Endothelial cell of umbilical vein (primary cell): ENCODE data around the gene PLAC1.

Experiments
- FOS ChIP-seq: IDR thresholded peaks from 2 replicates; pipeline ENCODE4 v1.6.1; 2011; ENCODE audit warnings: mild to moderate bottlenecking, low read length, moderate library complexity, borderline replicate concordance; ENCODE audit not compliant: insufficient read depth
- POLR2A ChIP-seq: IDR thresholded peaks from 2 replicates; pipeline ENCODE4 v1.6.1; 2012; ENCODE audit warnings: low read depth, mild to moderate bottlenecking, control low read depth, low read length
- POLR2AphosphoS5 ChIP-seq: IDR thresholded peaks from 2 replicates; pipeline ENCODE4 v1.6.1; 2012; ENCODE audit warnings: low read depth, mild to moderate bottlenecking, control low read depth, low read length, moderate library complexity; ENCODE audit not compliant: insufficient read depth
- TF ChIP-seq, protein P1 (sequence below), 2 donors: IDR thresholded peaks; 1 replicate in 1 of 2; 2 replicates in 1 of 2; pipeline ENCODE4 v1.5.1; 2011; ENCODE audit warnings: low read length in 2 of 2, mild to moderate bottlenecking in 2 of 2, moderate library complexity in 2 of 2, control low read depth in 1 of 2, inconsistent platforms in 1 of 2, low read depth in 1 of 2; ENCODE audit not compliant: insufficient read depth in 1 of 2; ENCODE audit errors: extremely low read depth in 1 of 2
- TF ChIP-seq, protein P2 (sequence below): IDR thresholded peaks from 2 replicates; pipeline ENCODE4 v1.6.1; 2011; ENCODE audit not compliant: insufficient read depth, insufficient read length

DNA sequence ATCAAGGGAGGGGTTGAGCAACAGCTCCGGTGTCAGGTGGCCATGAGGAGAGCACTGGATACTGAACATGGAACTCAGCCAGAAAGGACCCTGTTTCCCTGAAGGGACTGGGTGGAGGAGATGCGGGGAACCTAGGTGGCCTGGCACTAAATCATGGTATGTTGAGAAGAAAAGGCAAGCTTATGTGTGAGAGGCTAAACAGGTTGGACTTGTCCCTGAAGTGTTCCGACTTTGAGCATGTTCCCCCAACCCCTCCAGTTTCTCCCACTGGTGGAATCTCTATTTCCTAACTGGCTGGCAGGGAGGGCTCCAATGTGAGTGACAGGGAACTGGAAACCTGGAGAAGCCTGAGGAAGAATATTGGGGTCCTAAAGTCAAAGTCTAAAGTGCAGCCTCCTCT is 69.5 kb downstream of the PLAC1 start:
- TF ChIP-seq, protein P1, sequence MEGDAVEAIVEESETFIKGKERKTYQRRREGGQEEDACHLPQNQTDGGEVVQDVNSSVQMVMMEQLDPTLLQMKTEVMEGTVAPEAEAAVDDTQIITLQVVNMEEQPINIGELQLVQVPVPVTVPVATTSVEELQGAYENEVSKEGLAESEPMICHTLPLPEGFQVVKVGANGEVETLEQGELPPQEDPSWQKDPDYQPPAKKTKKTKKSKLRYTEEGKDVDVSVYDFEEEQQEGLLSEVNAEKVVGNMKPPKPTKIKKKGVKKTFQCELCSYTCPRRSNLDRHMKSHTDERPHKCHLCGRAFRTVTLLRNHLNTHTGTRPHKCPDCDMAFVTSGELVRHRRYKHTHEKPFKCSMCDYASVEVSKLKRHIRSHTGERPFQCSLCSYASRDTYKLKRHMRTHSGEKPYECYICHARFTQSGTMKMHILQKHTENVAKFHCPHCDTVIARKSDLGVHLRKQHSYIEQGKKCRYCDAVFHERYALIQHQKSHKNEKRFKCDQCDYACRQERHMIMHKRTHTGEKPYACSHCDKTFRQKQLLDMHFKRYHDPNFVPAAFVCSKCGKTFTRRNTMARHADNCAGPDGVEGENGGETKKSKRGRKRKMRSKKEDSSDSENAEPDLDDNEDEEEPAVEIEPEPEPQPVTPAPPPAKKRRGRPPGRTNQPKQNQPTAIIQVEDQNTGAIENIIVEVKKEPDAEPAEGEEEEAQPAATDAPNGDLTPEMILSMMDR (IDR thresholded peaks at IDR 0.05; ENCODE audit: extremely low read depth in 1 of 2, insufficient read depth in 1 of 2, low read depth in 1 of 2, low read length in 2 of 2), result no peak
- TF ChIP-seq, protein P2, sequence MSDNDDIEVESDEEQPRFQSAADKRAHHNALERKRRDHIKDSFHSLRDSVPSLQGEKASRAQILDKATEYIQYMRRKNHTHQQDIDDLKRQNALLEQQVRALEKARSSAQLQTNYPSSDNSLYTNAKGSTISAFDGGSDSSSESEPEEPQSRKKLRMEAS, result no peak
- TF ChIP-seq POLR2AphosphoS5, result no peak
- no peak for TF ChIP-seq POLR2A
- no peak for TF ChIP-seq FOS
